Neuronal stem cell (in vitro differentiated cells): ENCODE results near the gene TECTB.
"Not testable (repeated sequence)": the region's sequence is repeated elsewhere in the genome, so short reads cannot be mapped to it uniquely, and the experiment has no call there.

Experiments used
- DNase-seq: peaks from one replicate; pipeline ENCODE4 v3.0.0-alpha.2; 2013; ENCODE audit warnings: low spot score
- H2AFZ ChIP-seq: one replicate; pipeline ENCODE4 v1.6.1; 2013; ENCODE audit warnings: mild to moderate bottlenecking, low read length, inconsistent platforms
- H2AK5ac ChIP-seq: 2 replicates; pipeline ENCODE4 v1.6.1; 2013; ENCODE audit warnings: low read depth, mild to moderate bottlenecking, inconsistent platforms, low read length, moderate library complexity, mixed read lengths
- H2BK120ac ChIP-seq: 2 replicates; pipeline ENCODE4 v1.6.1; 2013; ENCODE audit warnings: low read depth, mild to moderate bottlenecking, inconsistent platforms, low read length, moderate library complexity, mixed read lengths
- H2BK12ac ChIP-seq: one replicate; pipeline ENCODE4 v1.6.1; 2013; ENCODE audit warnings: low read length, inconsistent platforms
- H2BK15ac ChIP-seq: 2 replicates; pipeline ENCODE4 v1.6.1; 2013; ENCODE audit warnings: mild to moderate bottlenecking, low read length, inconsistent platforms, mixed read lengths
- H2BK5ac ChIP-seq: one replicate; pipeline ENCODE4 v1.6.1; 2013; ENCODE audit warnings: inconsistent platforms, mild to moderate bottlenecking, low read length, moderate library complexity
- H3K14ac ChIP-seq: one replicate; pipeline ENCODE4 v1.6.1; 2013; ENCODE audit warnings: low read length, inconsistent platforms
- H3K18ac ChIP-seq: 2 replicates; pipeline ENCODE4 v1.6.1; 2013; ENCODE audit warnings: low read length, inconsistent platforms
- H3K23ac ChIP-seq: 2 replicates; pipeline ENCODE4 v1.6.1; 2013; ENCODE audit warnings: low read depth, mild to moderate bottlenecking, mixed read lengths, low read length, inconsistent platforms; ENCODE audit not compliant: poor library complexity
- H3K27ac ChIP-seq: replicated peaks from 3 replicates; pipeline ENCODE4 v1.5.1; 2013; ENCODE audit warnings: low read length, inconsistent platforms
- H3K27me3 ChIP-seq, 3 experiments: 2 replicates each; pipeline ENCODE4 v1.6.1; 2013; ENCODE audit warnings: low read length in 3 of 3, mild to moderate bottlenecking in 2 of 3, inconsistent platforms in 1 of 3, low read depth in 1 of 3, mixed read lengths in 1 of 3, moderate library complexity in 1 of 3; ENCODE audit not compliant: control insufficient read depth in 3 of 3, insufficient read depth in 3 of 3
- H3K36me3 ChIP-seq, 2 donors: replicated peaks in 1 of 2; 2 replicates each; pipeline ENCODE4 v1.6.1; 2013; ENCODE audit warnings: low read length in 2 of 2; ENCODE audit not compliant: control insufficient read depth in 2 of 2, insufficient read depth in 2 of 2
- H3K4ac ChIP-seq: 2 replicates; pipeline ENCODE4 v1.6.1; 2013; ENCODE audit warnings: inconsistent platforms, mild to moderate bottlenecking, low read length, moderate library complexity
- H3K4me1 ChIP-seq, 2 donors: 1 replicate in 1 of 2; 2 replicates in 1 of 2; pipeline ENCODE4 v1.6.1; 2013; ENCODE audit warnings: low read length in 2 of 2, low read depth in 1 of 2; ENCODE audit not compliant: control insufficient read depth in 2 of 2, insufficient read depth in 1 of 2
- H3K4me2 ChIP-seq: one replicate; pipeline ENCODE4 v1.6.1; 2013; ENCODE audit warnings: mild to moderate bottlenecking, low read length, inconsistent platforms; ENCODE audit not compliant: insufficient read depth, poor library complexity, severe bottlenecking
- H3K4me3 ChIP-seq, 2 donors: 2 replicates each; pipeline ENCODE4 v1.5.1; 2013; ENCODE audit warnings: low read length in 2 of 2, mild to moderate bottlenecking in 2 of 2, inconsistent platforms in 1 of 2, moderate library complexity in 1 of 2
- H3K79me1 ChIP-seq: one replicate; pipeline ENCODE4 v1.6.1; 2013; ENCODE audit warnings: low read depth, mild to moderate bottlenecking, inconsistent platforms, low read length, moderate library complexity
- H3K9ac ChIP-seq: one replicate; pipeline ENCODE4 v1.6.1; 2013; ENCODE audit warnings: mild to moderate bottlenecking, low read depth, low read length, inconsistent platforms; ENCODE audit not compliant: poor library complexity
- H3K9me3 ChIP-seq, 2 donors: replicated peaks in 1 of 2; 2 replicates each; pipeline versions ENCODE3 to v1.6.1; 2013; ENCODE audit warnings: low read length in 2 of 2, mild to moderate bottlenecking in 2 of 2, inconsistent platforms in 1 of 2, low read depth in 1 of 2, mixed read lengths in 1 of 2, moderate library complexity in 1 of 2; ENCODE audit not compliant: control insufficient read depth in 2 of 2, insufficient read depth in 1 of 2
- H4K8ac ChIP-seq: one replicate; pipeline ENCODE4 v1.6.1; 2013; ENCODE audit warnings: low read depth, mild to moderate bottlenecking, inconsistent platforms, low read length, moderate library complexity
- H4K91ac ChIP-seq: one replicate; pipeline ENCODE4 v1.6.1; 2013; ENCODE audit warnings: low read length, low read depth, mild to moderate bottlenecking, inconsistent platforms; ENCODE audit not compliant: poor library complexity
- WGBS, 2 donors: extraction: QIAGEN DNeasy Blood & Tissue Kit; methylation state at CpG; one replicate each; pipeline ENCODE4 v1.1.7; 2013; ENCODE audit warnings: missing lambda C conversion rate in 2 of 2, mixed read lengths in 1 of 2; ENCODE audit not compliant: insufficient read length in 2 of 2, insufficient replicate concordance in 1 of 2; ENCODE audit errors: extremely low coverage in 2 of 2; 5-methylcytosine and 5-hydroxymethylcytosine counted together

TECTB gene

DNA sequence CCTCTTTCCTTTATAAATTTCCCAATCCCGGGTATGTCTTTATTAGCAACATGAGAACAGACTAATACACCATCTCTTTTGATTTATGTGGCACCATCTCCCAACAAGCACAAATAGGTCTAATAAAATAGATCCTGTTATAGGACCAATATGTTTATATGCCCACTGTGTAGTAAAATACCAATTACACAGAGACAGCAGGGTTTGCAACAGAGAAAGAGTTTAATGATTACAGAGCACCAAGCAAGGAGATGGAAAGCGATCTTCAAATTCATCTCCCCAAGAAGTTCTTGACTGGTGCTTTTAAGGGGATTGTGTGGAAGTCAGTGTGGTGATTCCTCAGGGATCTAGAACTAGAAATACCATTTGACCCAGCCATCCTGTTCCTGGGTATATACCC is 33.5 kb upstream of the TECTB start:
- H3K4me3 ChIP-seq: no peak overlapping the region
- H3K4ac ChIP-seq: no peak overlapping the region
- no peak overlapping the region for H3K27ac ChIP-seq
- H3K9ac ChIP-seq: no peak overlapping the region
- no peak overlapping the region for H4K8ac ChIP-seq
- H3K79me1 ChIP-seq: no peaks in the 10 kb centered on the region
- H3K14ac ChIP-seq: no peak overlapping the region
- no peak overlapping the region for H4K91ac ChIP-seq
- H2BK15ac ChIP-seq: no peak overlapping the region
- H3K4me2 ChIP-seq: no peak overlapping the region
- no peak for DNase-seq
- H3K36me3 ChIP-seq: no peaks in the 10 kb centered on the region
- no peak overlapping the region for H3K23ac ChIP-seq
- no CpG with 5 or more reads among the region's 2 CpGs for WGBS, 2 donors
- no peak overlapping the region for H2AFZ ChIP-seq
- no peak overlapping the region for H3K18ac ChIP-seq
- no peak overlapping the region for H2BK120ac ChIP-seq
- H3K9me3 ChIP-seq: no peaks in the 10 kb centered on the region
- no peak overlapping the region for H2BK12ac ChIP-seq
- no peaks in the 10 kb centered on the region for H3K27me3 ChIP-seq
- H2BK5ac ChIP-seq: no peak overlapping the region
- H2AK5ac ChIP-seq: no peak overlapping the region
- H3K4me1 ChIP-seq: no peaks in the 10 kb centered on the region

GRCh38 chr10:112250555-112250954 is 32.6 kb upstream of the TECTB start:
- Histone ChIP-seq H3K4me2 (no peak overlapping the region), H3K23ac (no peak overlapping the region), H3K36me3 (no peaks in the 10 kb centered on the region), H4K8ac (no peak overlapping the region), H3K18ac (no peak overlapping the region), H2BK12ac (no peak overlapping the region), H2AFZ (no peak overlapping the region), H2BK5ac (no peak overlapping the region), H3K9ac (no peak overlapping the region), H3K14ac (no peak overlapping the region), H3K79me1 (no peaks in the 10 kb centered on the region), H3K9me3 (no peaks in the 10 kb centered on the region), H3K27ac (no peak overlapping the region), H2AK5ac (no peak overlapping the region), H2BK120ac (no peak overlapping the region), H3K4ac (no peak overlapping the region), H4K91ac (no peak overlapping the region), H2BK15ac (no peak overlapping the region), H3K27me3 (no peaks in the 10 kb centered on the region), H3K4me3 (no peak overlapping the region), H3K4me1 (no peaks in the 10 kb centered on the region)
- DNase-seq: no peak
- no CpG with 5 or more reads among the region's 2 CpGs for WGBS, 2 donors

DNA sequence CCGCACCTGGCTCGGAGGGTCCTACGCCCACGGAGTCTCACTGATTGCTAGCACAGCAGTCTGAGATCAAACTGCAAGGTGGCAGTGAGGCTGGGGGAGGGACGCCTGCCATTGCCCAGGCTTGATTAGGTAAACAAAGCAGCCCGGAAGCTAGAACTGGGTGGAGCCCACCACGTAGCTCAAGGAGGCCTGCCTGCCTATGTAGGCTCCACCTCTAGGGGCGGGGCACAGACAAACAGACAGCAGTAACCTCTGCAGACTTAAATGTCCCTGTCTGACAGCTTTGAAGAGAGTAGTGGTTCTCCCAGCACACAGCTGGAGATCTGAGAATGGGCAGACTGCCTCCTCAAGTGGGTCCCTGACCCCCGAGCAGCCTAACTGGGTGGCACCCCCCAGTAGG is 32.0 kb upstream of the TECTB start:
- not testable (repeated sequence) for H3K4me1 ChIP-seq, H3K27me3 ChIP-seq, H2BK5ac ChIP-seq, H3K79me1 ChIP-seq, H2BK120ac ChIP-seq, H3K9me3 ChIP-seq, H3K23ac ChIP-seq, H2BK15ac ChIP-seq, H3K14ac ChIP-seq, H2AK5ac ChIP-seq, H3K4me3 ChIP-seq, DNase-seq, H3K18ac ChIP-seq, H3K4ac ChIP-seq, H4K91ac ChIP-seq, H3K9ac ChIP-seq, H3K27ac ChIP-seq, H2BK12ac ChIP-seq, H3K36me3 ChIP-seq, H4K8ac ChIP-seq, H3K4me2 ChIP-seq, H2AFZ ChIP-seq
- WGBS, 2 donors: no CpG with 5 or more reads among the region's 9 CpGs

- Histone ChIP-seq H2BK120ac (no peak overlapping the region), H3K27ac (no peak overlapping the region), H2AFZ (no peak overlapping the region), H2AK5ac (no peak overlapping the region), H2BK12ac (no peak overlapping the region), H3K9me3 (no peaks in the 10 kb centered on the region), H4K91ac (no peak overlapping the region), H3K27me3 (peaks cover 0 to 3% (median 0%) of the 10 kb centered on the region in 3 experiments), H3K23ac (no peak overlapping the region), H3K18ac (no peak overlapping the region), H3K4ac (no peak overlapping the region), H3K4me2 (no peak overlapping the region), H3K14ac (no peak overlapping the region), H3K79me1 (no peaks in the 10 kb centered on the region), H4K8ac (no peak overlapping the region), H3K4me3 (no peak overlapping the region), H3K4me1 (peaks cover 2 to 8% of the 10 kb centered on the region in 2 donors), H3K36me3 (no peaks in the 10 kb centered on the region), H3K9ac (no peak overlapping the region), H2BK5ac (no peak overlapping the region), H2BK15ac (no peak overlapping the region)
- no peak for DNase-seq
- WGBS, 2 donors: no CpG with 5 or more reads among the region's 1 CpG
These were observed 24.8 kb upstream of the TECTB start for GRCh38 chr10:112258407-112258806.
